ENCODE measurements around the gene HINT3. TPM values are rescaled to one million over a fixed set of nuclear protein-coding genes. Genes with fewer than 3 reads are reported as not detected.

The HINT3 gene
- total and polyA plus RNA-seq, 11 donors = 8.1 to 40.0 (median 33.8) TPM

GRCh38 chr6:126027601-126028000 is 71.0 kb downstream of the HINT3 start:
- no peak for DNase-seq
- Histone ChIP-seq H3K4me1 (peaks cover 0 to 7% (median 0%) of the 10 kb centered on the region in 12 donors), H3K27me3 (no peaks in the 10 kb centered on the region), H3K9me3 (no peaks in the 10 kb centered on the region), H3K27ac (no peak overlapping the region), H3K4me3 (no peak overlapping the region), H3K36me3 (peaks cover 0 to 70% (median 38%) of the 10 kb centered on the region in 9 donors)
- intact Hi-C loops (cut with DNase I) = no loop called here
- TF ChIP-seq, protein P1, sequence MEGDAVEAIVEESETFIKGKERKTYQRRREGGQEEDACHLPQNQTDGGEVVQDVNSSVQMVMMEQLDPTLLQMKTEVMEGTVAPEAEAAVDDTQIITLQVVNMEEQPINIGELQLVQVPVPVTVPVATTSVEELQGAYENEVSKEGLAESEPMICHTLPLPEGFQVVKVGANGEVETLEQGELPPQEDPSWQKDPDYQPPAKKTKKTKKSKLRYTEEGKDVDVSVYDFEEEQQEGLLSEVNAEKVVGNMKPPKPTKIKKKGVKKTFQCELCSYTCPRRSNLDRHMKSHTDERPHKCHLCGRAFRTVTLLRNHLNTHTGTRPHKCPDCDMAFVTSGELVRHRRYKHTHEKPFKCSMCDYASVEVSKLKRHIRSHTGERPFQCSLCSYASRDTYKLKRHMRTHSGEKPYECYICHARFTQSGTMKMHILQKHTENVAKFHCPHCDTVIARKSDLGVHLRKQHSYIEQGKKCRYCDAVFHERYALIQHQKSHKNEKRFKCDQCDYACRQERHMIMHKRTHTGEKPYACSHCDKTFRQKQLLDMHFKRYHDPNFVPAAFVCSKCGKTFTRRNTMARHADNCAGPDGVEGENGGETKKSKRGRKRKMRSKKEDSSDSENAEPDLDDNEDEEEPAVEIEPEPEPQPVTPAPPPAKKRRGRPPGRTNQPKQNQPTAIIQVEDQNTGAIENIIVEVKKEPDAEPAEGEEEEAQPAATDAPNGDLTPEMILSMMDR (IDR thresholded peaks at IDR 0.05) = no peak
- no peak for TF ChIP-seq POLR2A (IDR thresholded peaks at IDR 0.05)
- no peak for ATAC-seq

Other genes with a start within 250 kb of the HINT3 start
- 10 to 100 TPM; 29.2 to 50.9 (median 40.6) TPM for gene HEY2, start 207.1 kb upstream of the HINT3 start, total RNA-seq
- gene HEY2, start 207.1 kb upstream of the HINT3 start, polyA plus RNA-seq = 10 to 100 TPM; 19.9 to 21.4 TPM
- gene NCOA7, start 165.8 kb upstream of the HINT3 start, total RNA-seq = 10 to 100 TPM in 3 of 9 donors, 1 to 10 TPM in 6; 6.4 to 23.1 (median 9.9) TPM
- gene NCOA7, start 165.8 kb upstream of the HINT3 start, polyA plus RNA-seq = 1 to 10 TPM; 3.8 to 6.4 TPM
- 10 to 100 TPM in 7 of 9 donors, 1 to 10 TPM in 2; 9.0 to 15.6 (median 11.8) TPM for gene TRMT11, start 29.8 kb downstream of the HINT3 start, total RNA-seq
- 1 to 10 TPM; 8.0 to 8.8 TPM for gene TRMT11, start 29.8 kb downstream of the HINT3 start, polyA plus RNA-seq

All from heart left ventricle (tissue), 16 donors.